ENCODE measurements around the gene S100A1.
"Not testable (repeated sequence)": the region's sequence is repeated elsewhere in the genome, so short reads cannot be mapped to it uniquely, and the experiment has no call there.

Gene S100A1

DNA sequence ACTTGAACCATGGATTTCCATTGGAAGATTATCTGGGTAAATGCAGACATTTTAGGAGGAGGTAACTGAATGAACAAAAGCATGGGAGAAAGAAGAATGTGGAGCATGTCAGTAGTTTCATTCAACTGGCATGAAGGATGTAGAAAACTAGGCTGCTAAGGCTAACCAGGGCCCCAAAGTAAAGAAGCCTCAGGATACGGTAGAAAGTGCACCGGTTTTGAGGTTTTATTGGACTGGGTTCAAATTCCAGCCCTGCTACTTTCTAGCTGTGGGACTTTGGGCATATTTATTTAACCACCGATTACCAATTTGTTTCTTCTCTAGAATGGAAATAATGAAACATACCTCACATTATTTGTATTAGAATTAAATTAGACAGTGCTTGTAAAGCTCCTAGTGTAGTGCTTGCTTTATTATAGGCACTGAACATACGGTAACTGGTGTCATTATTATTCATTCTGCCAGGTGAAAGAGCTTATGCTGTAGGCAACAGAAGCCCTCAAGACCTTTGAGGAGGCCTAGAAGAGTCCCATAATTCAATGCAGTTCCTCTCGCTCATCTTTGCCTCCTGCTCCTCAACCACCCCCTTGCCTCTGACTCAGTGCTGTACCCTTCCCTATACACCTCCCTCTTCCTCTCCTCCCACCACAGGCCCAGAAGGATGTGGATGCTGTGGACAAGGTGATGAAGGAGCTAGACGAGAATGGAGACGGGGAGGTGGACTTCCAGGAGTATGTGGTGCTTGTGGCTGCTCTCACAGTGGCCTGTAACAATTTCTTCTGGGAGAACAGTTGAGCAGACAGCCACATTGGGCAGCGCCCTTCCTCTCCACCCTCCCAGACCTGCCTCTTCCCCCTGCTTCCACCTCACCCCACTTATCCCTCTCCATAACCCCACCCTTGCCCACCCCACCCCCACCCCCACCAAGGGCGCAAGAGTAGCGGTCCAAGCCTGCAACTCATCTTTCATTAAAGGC lies 3.1 kb downstream of the S100A1 start:
- H3K9me3 Mint-ChIP-seq: no peaks in the 10 kb centered on the region
- H3K27me3 Mint-ChIP-seq (ENCODE audit: low read depth): no peaks in the 10 kb centered on the region
- no peak overlapping the region for H3K27ac Mint-ChIP-seq
- peaks cover 12% of the 10 kb centered on the region for H3K4me1 Mint-ChIP-seq (ENCODE audit: low read depth)
- H3K36me3 Mint-ChIP-seq (ENCODE audit: low read depth): peaks cover 6% of the 10 kb centered on the region
- H3K4me3 Mint-ChIP-seq: no peak overlapping the region

DNA sequence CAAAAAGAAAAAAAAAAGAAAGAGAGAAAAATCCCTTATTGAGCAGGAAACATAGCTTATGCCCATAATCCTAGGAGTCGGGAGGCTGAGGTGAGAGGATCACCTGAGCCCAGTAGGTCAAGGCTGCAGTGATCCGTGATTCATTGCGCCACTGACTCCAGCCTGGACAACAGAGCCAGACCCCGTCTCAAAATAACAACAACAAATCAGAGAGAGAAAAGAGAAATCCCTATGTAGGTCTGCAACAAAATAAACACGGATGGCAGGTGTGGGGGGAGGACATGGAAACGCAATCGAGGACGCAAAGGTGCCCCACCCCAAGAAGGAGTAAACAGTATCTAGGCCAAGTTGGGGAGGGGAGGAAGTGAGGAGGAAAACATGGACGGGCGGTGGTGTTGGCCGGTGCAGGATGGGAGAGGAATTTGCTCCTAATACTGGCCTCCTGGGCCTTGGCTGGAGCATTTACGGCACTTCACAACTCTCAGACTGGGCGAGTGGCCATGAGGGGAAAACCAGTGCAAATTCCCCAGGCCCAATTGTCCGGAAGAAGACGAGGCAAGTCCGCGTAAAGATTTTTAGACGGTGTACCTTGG lies 5.0 kb downstream of the S100A1 start:
- Mint-ChIP-seq H3K4me1 (ENCODE audit: low read depth) (peaks cover 23% of the 10 kb centered on the region), H3K27me3 (ENCODE audit: low read depth) (no peaks in the 10 kb centered on the region), H3K27ac (peak overlapping the region; percentile 100), H3K9me3 (no peaks in the 10 kb centered on the region), H3K4me3 (peak overlapping the region; percentile 94), H3K36me3 (ENCODE audit: low read depth) (peaks cover 18% of the 10 kb centered on the region)

DNA sequence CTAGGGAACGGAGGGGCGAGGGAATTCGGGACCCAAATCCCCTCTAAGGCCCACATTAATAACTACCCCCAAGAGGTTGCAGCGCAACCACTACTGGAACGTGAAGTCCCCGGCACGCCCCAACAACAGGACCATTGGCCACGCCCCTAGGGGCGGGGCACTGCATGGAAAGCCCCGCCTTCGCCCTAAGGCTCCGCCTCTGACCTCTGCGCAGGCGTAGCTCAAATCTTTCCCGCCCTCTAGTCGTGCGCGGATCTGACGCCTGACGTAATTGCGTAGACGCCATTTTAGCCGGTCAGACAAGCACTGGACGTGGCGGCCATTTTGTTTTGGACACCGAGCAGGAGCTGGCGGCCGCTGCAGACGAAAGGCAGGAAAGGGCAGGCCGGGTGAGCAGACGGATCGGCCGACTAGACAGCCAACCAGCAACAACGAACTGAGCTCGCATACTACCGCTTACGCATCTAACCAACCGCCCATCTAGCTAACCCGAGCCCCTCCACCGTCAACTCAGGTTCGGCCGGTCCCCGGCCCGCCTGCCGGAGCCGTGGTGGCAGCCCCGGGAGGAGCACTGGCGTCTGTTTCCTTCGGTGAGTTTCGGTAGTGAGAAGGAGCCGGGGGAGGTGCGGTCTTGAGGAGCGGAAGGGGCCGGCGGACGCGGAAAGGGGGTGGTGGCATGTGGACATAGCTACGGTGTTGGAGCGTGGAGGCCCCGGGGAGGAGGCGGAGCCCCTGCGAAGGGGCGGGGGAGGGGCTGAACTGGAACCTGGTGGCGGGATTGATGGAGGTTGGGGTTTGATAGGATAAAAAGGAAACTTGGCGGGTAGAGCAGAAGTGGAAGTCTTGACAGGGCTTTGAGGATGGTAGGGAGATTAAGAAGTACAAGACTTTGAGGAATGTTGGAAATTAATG lies 5.8 kb downstream of the S100A1 start, which contains the start of gene CHTOP:
CHTOP (plus strand) TSS at position 313 of the 912 bp plus-strand sequence. CDS start 2,523 bp downstream, outside the sequence.
- H3K36me3 Mint-ChIP-seq (ENCODE audit: low read depth): peaks cover 19% of the 10 kb centered on the region
- H3K4me3 Mint-ChIP-seq: peak within 1 kb of the TSS; percentile 94
- H3K27ac Mint-ChIP-seq: peak within 1 kb of the TSS; percentile 100
- H3K9me3 Mint-ChIP-seq: no peaks in the 10 kb centered on the region
- H3K27me3 Mint-ChIP-seq (ENCODE audit: low read depth): no peaks in the 10 kb centered on the region
- H3K4me1 Mint-ChIP-seq (ENCODE audit: low read depth): peaks cover 23% of the 10 kb centered on the region

DNA sequence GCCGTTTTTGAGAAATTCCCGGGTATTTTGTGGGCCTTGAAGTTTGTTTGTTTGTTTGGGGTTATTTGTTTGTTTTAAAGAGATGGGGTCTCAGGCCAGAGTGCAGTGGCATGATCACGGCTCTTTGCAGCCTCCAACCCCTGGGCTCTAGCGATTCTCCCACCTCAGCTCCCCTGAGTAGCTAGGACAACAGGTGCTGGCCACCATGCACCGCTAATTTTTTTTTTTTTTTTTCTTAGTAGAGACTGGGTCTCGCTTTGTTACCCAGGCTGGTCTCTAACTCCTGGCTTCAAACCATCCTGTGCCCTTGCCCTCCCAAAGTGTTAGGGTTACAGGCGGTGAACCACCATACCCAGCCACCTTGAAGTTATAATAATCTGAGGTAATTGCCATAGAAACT lies 7.6 kb downstream of the S100A1 start:
- H3K9me3 Mint-ChIP-seq: no peaks in the 10 kb centered on the region
- H3K4me3 Mint-ChIP-seq: peak overlapping the region; percentile 67
- H3K36me3 Mint-ChIP-seq (ENCODE audit: low read depth): peaks cover 23% of the 10 kb centered on the region
- no peaks in the 10 kb centered on the region for H3K27me3 Mint-ChIP-seq (ENCODE audit: low read depth)
- H3K27ac Mint-ChIP-seq: no peak overlapping the region
- peaks cover 23% of the 10 kb centered on the region for H3K4me1 Mint-ChIP-seq (ENCODE audit: low read depth)

DNA sequence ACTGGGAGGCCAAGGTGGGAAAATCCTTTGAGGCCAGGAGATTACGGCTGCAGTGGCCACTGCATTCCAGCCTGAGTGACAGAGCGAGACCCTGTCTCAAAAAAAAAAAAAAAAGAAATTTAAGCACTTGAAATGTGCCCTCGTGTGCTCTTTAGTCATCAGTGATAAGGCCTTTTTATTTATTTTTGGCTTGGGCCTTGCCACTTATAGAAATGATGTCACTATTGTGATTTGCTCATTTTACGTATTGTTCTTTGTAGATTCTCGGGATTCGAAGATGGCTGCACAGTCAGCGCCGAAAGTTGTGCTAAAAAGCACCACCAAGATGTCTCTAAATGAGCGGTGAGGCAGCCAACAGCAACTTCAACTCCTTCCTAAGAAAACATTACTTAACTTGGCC lies 8.1 kb downstream of the S100A1 start:
- Mint-ChIP-seq H3K27ac (no peak overlapping the region), H3K27me3 (ENCODE audit: low read depth) (no peaks in the 10 kb centered on the region), H3K4me1 (ENCODE audit: low read depth) (peaks cover 25% of the 10 kb centered on the region), H3K36me3 (ENCODE audit: low read depth) (peaks cover 27% of the 10 kb centered on the region), H3K4me3 (peak overlapping the region; percentile 67), H3K9me3 (no peaks in the 10 kb centered on the region)

DNA sequence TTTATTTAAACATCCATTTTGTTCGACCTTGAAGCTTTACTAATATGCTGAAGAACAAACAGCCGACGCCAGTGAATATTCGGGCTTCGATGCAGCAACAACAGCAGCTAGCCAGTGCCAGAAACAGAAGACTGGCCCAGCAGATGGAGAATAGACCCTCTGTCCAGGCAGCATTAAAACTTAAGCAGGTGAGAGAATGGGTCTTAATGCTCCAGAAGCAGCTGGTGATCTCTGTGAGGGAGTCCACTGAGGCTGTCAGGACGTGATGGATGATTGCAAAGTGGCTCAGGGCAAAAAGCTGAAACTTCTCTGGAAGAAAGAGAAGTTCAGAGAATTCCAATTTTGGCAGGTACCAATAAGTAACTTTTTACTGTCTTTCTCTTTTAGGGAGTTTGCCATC lies 10.0 kb downstream of the S100A1 start:
- H3K36me3 Mint-ChIP-seq (ENCODE audit: low read depth): peaks cover 45% of the 10 kb centered on the region
- H3K4me3 Mint-ChIP-seq: no peak overlapping the region
- H3K4me1 Mint-ChIP-seq (ENCODE audit: low read depth): peaks cover 18% of the 10 kb centered on the region
- H3K9me3 Mint-ChIP-seq: no peaks in the 10 kb centered on the region
- H3K27me3 Mint-ChIP-seq (ENCODE audit: low read depth): no peaks in the 10 kb centered on the region
- no peak overlapping the region for H3K27ac Mint-ChIP-seq

DNA sequence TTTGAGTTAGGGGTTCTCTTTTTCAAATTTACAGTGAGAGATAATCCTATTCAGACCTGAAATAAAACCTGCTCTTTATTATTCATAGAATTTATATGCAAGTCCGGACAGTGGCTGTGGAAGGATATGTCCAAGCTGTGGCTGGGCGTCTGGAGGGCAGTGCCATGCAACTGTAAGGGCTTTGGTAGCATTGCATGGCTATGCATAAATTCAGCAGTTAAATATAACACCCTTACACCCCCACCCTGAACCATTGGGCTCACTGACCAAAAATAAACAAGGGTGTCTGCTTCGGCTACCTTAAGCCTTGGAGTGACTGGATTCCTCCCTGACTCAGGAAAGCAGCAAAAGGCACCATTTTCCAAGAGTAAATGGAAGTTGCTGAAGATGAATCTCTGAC lies 11.0 kb downstream of the S100A1 start:
- Mint-ChIP-seq H3K27ac (no peak overlapping the region), H3K36me3 (ENCODE audit: low read depth) (peaks cover 53% of the 10 kb centered on the region), H3K4me3 (no peak overlapping the region), H3K4me1 (ENCODE audit: low read depth) (peaks cover 26% of the 10 kb centered on the region), H3K9me3 (no peaks in the 10 kb centered on the region), H3K27me3 (ENCODE audit: low read depth) (no peaks in the 10 kb centered on the region)

DNA sequence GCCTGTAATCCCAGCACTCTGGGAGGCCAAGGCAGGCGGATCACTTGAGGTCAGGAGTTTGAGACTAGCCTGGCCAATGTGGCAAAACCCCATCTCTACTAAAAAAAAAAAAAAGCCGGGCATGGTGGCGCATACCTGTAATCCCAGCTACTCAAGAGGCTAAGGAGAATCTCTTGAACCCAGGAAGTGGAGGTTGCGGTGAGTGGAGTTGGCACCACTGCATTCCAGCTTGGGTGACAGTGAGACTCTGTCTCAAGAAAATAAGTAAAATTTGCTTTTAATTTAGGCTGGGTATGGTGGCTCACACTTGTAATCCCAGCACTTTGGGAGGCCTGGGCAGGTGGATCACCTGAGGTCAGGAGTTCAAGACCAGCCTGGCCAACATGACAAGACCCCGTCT lies 12.0 kb downstream of the S100A1 start:
- peaks cover 58% of the 10 kb centered on the region for H3K36me3 Mint-ChIP-seq (ENCODE audit: low read depth)
- not testable (repeated sequence) for H3K27ac Mint-ChIP-seq; H3K4me3 Mint-ChIP-seq; H3K9me3 Mint-ChIP-seq; H3K27me3 Mint-ChIP-seq (ENCODE audit: low read depth)
- H3K4me1 Mint-ChIP-seq (ENCODE audit: low read depth): peaks cover 29% of the 10 kb centered on the region

DNA sequence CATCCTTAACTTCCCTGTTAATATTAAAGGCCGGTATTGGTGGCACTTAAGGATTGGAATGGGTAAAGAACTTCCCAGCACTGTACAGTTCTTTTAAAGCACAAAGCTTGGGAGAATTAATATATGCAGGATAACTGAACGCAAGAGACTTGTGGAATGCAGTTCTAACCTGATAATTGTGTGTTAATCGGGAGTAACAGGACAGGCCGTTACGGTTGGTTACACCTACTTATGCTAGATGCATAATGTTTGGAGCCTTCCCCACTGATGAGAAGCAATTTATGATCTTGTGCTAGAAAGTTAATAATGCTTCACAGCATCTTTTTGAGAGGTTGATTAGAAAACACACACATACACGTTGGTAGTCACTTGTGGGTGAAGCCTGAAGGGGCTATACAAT lies 12.6 kb downstream of the S100A1 start:
- H3K4me3 Mint-ChIP-seq: no peak overlapping the region
- no peaks in the 10 kb centered on the region for H3K27me3 Mint-ChIP-seq (ENCODE audit: low read depth)
- peaks cover 35% of the 10 kb centered on the region for H3K4me1 Mint-ChIP-seq (ENCODE audit: low read depth)
- H3K36me3 Mint-ChIP-seq (ENCODE audit: low read depth): peaks cover 64% of the 10 kb centered on the region
- no peaks in the 10 kb centered on the region for H3K9me3 Mint-ChIP-seq
- no peak overlapping the region for H3K27ac Mint-ChIP-seq

DNA sequence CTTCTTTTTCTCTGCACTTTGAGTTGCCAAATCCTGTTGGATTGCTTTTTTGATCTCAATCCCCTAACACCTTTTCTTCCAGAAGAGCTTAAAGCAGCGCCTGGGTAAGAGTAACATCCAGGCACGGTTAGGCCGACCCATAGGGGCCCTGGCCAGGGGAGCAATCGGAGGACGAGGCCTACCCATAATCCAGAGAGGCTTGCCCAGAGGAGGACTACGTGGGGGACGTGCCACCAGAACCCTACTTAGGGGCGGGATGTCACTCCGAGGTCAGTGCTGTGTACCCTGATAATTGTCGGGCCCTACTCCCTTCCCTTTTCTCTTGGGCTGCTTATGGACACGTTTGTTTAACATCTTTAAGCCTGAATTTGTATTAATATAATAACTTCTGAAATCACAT lies 13.9 kb downstream of the S100A1 start:
- Mint-ChIP-seq H3K4me3 (no peak overlapping the region), H3K27ac (no peak overlapping the region), H3K9me3 (no peaks in the 10 kb centered on the region), H3K36me3 (ENCODE audit: low read depth) (peaks cover 70% of the 10 kb centered on the region), H3K4me1 (ENCODE audit: low read depth) (peaks cover 34% of the 10 kb centered on the region), H3K27me3 (ENCODE audit: low read depth) (no peaks in the 10 kb centered on the region)

DNA sequence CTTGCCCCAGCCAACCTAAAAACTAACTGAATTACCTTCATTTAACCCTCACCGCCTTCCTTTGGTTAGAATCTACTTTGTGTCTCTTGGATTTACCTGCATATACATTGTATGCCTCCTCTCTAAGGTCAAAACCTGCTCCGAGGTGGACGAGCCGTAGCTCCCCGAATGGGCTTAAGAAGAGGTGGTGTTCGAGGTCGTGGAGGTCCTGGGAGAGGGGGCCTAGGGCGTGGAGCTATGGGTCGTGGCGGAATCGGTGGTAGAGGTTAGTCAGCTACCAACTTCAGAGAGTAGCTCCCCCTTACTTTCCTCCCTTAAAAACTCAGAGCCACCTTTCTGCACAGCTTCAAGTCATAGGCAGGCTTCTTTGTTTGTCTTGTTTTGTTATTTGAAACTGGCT lies 14.9 kb downstream of the S100A1 start:
- H3K9me3 Mint-ChIP-seq: no peaks in the 10 kb centered on the region
- no peak overlapping the region for H3K4me3 Mint-ChIP-seq
- H3K36me3 Mint-ChIP-seq (ENCODE audit: low read depth): peaks cover 68% of the 10 kb centered on the region
- no peaks in the 10 kb centered on the region for H3K27me3 Mint-ChIP-seq (ENCODE audit: low read depth)
- peaks cover 33% of the 10 kb centered on the region for H3K4me1 Mint-ChIP-seq (ENCODE audit: low read depth)
- no peak overlapping the region for H3K27ac Mint-ChIP-seq

DNA sequence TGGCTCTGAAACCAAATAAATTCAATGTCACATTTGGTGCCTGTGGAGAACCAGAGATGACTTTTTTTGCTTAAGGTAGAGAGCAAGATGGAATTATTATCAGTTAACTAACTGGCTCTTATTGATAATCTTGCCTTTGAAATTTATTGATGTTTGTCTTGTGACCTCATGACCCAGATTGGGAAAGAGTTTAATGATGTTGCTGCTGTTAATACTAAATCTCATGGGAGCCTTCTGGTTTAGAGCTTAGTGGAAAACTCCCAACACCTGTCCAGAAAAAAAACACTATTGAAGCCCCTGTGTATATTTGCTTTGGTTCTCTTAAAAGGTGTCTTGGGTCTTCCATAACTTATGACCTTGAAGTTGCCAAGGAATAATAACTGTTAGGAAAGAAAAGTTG lies 15.6 kb downstream of the S100A1 start:
- no peak overlapping the region for H3K27ac Mint-ChIP-seq
- no peaks in the 10 kb centered on the region for H3K27me3 Mint-ChIP-seq (ENCODE audit: low read depth)
- peaks cover 33% of the 10 kb centered on the region for H3K4me1 Mint-ChIP-seq (ENCODE audit: low read depth)
- H3K9me3 Mint-ChIP-seq: no peaks in the 10 kb centered on the region
- H3K36me3 Mint-ChIP-seq (ENCODE audit: low read depth): peaks cover 68% of the 10 kb centered on the region
- no peak overlapping the region for H3K4me3 Mint-ChIP-seq

DNA sequence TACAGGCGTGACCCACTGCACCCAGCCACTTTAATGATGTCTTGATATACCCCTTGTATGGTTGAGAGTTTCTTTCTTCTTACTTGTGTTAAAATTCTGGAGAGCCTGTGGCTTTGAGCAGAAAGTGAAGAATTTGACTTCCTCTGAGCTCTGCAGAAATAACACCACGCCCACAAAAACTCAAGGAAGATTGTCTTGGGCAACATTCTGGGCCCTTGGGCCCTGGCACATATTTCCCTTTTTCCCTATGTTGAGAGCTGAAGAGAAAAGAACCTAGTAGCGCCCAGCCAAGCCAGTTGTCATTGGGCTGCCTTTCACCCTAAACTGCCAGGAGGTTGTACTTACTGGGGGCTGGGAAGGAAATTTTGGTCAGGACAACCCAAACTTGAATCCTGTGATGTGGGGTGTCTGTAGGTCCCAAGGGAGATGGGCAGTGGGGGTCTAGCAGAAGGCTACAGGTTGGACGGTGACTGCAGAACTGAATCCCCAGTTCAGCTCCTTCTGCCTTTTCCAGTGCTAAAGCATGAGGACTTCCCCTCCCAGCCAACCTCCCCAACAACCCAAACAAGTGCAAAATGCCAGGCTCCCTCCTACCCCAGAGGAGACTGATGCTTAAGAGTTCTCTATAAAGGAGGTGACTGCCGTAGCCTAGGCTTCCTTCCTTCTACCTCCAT lies 18.6 kb downstream of the S100A1 start:
- Mint-ChIP-seq H3K27me3 (ENCODE audit: low read depth) (no peaks in the 10 kb centered on the region), H3K9me3 (no peaks in the 10 kb centered on the region), H3K4me1 (ENCODE audit: low read depth) (peaks cover 39% of the 10 kb centered on the region), H3K36me3 (ENCODE audit: low read depth) (peaks cover 54% of the 10 kb centered on the region), H3K27ac (peak overlapping the region; percentile 29), H3K4me3 (no peak overlapping the region)

DNA sequence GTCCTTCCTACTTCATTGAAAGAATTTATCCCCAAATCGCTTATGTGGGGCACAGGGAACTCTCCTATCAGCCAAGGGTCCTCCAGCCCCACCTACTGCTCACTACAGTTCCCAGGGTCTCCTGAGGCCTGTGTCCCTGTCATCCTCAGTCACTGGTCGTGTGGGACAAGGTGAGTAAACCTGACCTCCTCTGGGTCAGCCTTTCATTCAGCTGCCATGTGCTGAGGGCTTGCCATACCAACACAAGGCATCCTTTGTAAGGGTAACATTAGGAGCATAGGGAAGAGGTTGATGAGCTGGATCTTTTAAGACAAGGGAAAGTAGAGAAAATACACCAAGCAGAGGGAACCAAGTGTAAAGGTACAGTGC lies 19.1 kb downstream of the S100A1 start:
- Mint-ChIP-seq H3K27me3 (ENCODE audit: low read depth) (no peaks in the 10 kb centered on the region), H3K4me1 (ENCODE audit: low read depth) (peaks cover 39% of the 10 kb centered on the region), H3K9me3 (no peaks in the 10 kb centered on the region), H3K36me3 (ENCODE audit: low read depth) (peaks cover 49% of the 10 kb centered on the region), H3K27ac (no peak overlapping the region), H3K4me3 (no peak overlapping the region)
